GM19240 (cell line): Measurements from ENCODE around the gene BCL11A.
A peak's percentile ranks its signal among the peaks of the same experiment; 100 is the strongest.

ENCODE experiments used
- DNase-seq: peaks from one replicate; pipeline ENCODE4 v3.0.0; 2011; ENCODE audit warnings: low spot score; ENCODE audit not compliant: insufficient read length

The BCL11A gene

GRCh38 chr2:60553495-60554073 is at the start of gene BCL11A:
BCL11A (minus strand) TSS chr2:60553654; CDS start chr2:60553270, 384 bp downstream.
- no peak for DNase-seq

- DNase-seq = no peak
These were observed 49.5 kb upstream of the BCL11A start for GRCh38 chr2:60602828-60603532.

GRCh38 chr2:60602388-60602787 is 48.9 kb upstream of the BCL11A start:
- DNase-seq = no peak

GRCh38 chr2:60598271-60598670 is 44.8 kb upstream of the BCL11A start:
- no peak for DNase-seq

GRCh38 chr2:60597346-60597745 is 43.9 kb upstream of the BCL11A start:
- no peak for DNase-seq

DNA sequence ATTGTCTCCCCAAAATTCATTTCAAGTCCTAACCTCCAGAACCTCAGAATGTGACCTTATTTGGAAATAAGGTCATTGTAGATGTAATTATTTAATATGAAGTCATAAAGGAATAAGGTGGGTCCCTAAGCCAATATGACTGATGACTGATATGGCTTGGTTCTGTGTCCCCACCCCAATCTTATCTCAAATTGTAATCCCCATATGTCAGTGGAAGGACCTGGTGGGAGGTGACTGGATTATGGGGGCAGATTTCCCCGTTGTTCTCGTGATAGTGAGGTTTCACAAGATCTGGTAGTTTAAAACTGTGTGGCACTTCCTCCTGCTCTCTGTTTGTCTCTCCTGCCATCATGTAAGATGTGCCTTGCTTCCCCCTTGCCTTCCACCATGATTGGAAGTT is 43.0 kb upstream of the BCL11A start:
- no peak for DNase-seq

DNA sequence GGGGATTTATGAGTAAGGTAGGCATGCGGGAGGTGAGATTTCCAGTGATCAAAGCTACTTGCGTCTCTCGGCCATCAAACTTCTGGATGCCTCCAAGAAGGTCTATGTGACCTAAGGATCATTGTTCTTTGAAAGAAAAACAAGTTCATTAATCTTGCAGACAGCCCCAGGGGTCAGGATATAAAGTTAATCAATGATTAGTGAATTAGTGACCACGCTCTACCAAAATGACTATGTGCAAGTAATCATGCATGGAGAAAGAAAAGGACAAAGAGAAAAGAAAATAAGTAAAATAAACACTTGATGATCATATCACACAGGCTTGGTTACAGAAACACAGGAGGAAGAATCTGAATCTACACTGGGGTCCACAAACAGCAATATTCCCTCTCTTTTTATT is 42.5 kb upstream of the BCL11A start:
- DNase-seq = no peak

GRCh38 chr2:60589104-60589503 is 35.6 kb upstream of the BCL11A start:
- DNase-seq = no peak

DNA sequence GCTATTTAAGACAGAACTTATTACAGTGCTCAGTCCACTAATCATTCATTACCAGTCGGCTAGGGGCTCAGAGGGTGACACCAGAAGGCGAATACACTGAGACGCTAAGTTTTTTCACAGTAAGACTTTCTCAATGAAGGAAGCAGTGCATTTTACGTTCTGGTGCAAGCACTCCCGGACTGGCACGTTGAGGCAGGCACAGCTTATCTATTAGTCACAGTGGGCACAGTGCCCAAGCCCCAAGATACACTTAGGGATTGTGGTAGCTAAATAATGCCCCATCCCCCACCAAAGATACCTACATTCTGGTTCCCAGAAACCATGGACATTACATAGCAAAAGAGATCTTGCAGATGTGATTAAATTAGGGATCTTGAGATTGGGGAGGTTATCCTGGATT is 32.6 kb upstream of the BCL11A start:
- no peak for DNase-seq

- no peak for DNase-seq
These were observed 31.8 kb upstream of the BCL11A start for GRCh38 chr2:60585276-60585675.

DNA sequence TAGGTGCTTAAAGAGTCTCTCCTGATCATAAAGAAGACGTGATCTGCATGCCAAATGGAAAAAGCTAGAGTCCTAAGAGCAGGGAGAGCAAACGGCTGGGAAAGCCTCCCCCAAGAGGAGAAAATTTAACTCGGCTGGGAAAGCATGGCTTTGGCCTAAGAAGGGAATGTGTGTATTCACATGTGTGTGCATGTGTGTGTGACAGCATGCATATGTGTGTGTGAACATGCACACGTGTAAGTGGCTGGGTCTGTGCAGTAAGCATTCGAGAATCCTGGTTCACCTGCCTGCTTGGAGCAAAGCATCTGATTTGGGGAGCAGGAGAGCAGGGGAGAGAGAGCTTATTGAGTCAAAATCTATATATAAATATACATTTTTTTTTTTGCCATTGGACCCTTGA is 30.1 kb upstream of the BCL11A start:
- DNase-seq = no peak

DNA sequence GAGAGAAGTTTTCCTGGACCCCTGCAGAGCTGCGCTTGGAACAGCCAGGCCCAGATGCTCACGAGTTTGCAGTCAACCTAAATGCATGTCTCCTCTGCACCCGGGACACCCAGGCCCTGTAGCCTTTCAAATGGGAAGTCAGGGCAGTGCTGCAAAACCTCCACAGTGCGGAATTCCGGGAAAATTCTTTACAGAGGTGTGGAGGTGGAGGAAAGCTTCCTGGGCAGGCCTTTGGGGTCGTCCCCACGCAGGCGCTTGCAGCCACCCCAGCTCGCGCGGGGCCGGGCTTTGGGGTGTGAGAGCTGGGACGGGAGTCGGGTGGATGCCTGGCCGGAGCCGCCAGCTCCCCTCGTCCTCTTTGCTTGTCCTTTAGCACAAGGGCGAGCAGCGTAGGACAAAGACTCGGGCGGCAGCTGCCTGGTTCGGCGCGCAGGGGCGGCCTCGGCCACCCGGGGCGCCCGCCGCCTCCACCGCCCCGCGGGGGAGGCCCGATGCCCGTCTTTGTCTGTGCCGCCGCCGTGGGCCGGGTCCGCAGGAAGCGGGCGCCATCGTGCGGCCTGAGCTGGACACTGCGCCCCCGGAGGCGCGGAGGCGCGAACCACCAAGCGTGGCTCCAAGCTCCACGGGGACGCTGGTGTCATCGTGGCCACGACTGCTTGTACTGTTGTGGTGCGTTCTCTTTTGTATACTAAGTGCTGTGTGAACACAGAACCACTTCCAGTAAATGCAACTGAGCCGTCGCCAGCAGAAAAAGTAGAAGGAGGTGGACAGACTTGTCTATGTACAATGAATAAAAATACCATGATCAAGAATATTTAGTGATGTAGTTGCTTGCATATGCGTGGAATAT is 28.2 kb upstream of the BCL11A start:
- peak; percentile 72 for DNase-seq

DNA sequence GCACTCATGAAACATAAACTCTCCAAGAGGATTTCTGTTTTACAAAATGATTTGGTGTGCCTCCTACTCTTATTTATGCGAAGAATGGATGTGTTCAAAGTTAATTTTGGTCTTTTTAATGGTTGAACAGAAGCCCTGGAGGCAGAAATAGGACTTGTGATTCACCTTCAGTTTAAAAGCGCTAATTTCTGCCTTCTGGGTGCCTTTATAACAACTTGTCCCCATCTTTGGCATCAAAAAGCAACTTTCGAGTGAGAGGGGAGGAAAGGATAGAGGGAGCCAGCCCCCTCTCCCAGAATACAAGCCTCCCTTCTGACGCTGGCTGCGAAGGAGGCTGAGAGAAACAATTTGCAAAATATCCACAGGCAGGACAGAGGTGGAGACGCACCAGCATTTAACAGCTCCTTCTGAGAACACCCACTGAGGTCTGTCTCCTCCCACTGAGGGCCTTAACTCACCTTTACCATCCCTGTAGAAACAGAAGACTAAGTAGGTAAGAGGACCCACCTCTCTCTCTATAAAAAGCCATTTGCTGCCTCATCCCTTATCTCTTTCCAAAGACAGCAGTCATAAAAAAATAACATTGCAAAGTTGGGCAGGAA is 24.3 kb upstream of the BCL11A start:
- no peak for DNase-seq

- DNase-seq = no peak
These were observed 19.8 kb upstream of the BCL11A start for GRCh38 chr2:60573251-60573650.

DNA sequence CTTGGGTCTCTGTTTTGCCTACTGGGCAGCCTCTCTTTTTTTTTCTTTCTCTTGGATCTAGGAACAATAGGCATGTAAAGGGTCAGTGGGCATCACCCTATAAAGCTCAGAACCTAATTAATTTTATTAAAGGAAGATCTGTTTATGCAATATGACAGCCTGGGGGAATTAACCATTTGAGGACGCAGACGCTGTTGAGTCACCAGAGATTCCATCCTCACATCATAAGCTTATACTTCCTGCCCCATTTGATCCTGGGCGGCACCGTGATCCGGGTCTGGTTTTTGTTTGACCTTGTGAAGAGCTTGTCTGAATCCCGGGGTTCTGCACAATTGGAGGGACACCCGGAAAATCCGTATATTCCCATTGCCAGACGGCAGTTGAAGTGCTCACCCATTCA is 16.8 kb upstream of the BCL11A start:
- no peak for DNase-seq

DNA sequence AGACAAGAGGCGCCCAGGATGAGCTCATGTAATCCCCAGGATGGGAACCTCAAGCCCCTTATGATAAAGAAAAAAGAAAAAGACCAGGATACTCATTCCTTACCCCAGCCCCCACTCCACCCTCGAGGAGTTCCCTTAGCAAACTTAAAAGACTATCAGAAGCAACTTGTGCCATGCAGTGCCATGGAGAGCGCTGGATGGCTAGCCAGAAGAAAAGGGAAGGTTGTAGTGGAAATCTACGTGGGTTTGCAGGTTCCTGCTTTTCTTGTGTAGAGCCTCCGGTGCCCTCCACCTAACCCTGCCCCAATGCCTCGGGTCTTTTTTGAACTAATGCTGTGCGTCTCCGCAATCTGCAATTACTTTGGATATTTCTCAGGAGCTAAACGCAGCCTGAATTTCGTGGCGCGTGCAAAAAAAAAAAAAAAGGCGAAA is 16.2 kb upstream of the BCL11A start:
- DNase-seq = no peak

DNA sequence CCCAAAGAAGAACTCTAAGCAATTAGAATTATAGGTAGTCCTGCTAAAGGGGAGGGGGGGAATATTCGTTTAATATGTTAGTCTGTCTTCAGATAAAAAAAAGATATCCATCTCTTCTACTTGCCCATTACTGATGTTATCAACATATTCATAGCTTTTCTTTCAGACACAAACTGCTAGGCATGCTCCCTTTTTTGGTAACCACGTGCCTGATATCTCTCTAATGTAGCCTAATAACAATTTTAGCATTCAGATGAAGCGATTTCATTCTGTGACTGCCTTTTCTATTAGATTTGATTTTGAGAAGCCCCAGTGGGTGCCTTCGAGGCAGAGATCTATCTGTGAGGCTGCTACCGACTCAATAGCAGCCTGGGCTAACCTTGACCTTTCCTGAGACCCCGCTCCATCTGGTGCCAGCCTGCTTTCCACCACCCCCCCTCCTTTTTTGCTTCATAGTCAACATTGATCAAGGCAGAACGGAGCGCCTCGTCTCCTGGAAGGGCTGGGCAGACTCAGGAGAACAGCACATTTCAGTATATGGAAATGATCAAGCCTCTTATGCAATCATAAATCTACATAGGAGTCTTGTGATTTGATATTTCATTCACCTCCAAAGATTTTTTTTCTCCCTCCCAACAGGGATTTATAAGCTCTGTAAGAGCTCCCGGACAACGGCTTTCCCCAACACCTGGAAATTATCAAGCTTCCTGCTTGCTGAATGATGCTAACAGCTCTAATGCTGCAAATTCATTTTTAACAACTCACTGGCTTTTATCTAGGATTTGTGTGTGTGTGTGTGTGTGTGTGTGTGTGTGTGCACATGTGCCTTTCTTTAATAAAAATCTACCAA is 14.7 kb upstream of the BCL11A start:
- DNase-seq = no peak

DNA sequence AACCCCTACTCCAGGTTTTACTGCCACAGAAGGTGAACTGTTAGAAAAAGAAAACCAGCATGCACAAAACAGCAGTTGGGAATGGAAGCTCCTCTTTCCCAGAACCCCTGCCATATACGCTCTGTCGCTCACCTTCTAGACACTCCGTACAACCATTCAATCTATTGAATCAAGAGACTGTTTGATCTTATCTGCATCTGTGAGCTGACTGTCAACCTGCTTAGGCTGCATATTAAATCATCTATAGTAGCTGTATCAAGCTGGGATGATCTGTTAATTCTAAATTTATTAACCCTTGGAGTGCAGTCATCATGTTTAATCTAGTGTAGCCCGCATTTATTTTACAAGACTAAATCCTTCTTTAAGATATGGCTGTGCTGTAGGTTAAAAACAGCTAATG is 13.6 kb upstream of the BCL11A start:
- no peak for DNase-seq

GRCh38 chr2:60565472-60565871 is 12.0 kb upstream of the BCL11A start:
- DNase-seq = no peak

DNA sequence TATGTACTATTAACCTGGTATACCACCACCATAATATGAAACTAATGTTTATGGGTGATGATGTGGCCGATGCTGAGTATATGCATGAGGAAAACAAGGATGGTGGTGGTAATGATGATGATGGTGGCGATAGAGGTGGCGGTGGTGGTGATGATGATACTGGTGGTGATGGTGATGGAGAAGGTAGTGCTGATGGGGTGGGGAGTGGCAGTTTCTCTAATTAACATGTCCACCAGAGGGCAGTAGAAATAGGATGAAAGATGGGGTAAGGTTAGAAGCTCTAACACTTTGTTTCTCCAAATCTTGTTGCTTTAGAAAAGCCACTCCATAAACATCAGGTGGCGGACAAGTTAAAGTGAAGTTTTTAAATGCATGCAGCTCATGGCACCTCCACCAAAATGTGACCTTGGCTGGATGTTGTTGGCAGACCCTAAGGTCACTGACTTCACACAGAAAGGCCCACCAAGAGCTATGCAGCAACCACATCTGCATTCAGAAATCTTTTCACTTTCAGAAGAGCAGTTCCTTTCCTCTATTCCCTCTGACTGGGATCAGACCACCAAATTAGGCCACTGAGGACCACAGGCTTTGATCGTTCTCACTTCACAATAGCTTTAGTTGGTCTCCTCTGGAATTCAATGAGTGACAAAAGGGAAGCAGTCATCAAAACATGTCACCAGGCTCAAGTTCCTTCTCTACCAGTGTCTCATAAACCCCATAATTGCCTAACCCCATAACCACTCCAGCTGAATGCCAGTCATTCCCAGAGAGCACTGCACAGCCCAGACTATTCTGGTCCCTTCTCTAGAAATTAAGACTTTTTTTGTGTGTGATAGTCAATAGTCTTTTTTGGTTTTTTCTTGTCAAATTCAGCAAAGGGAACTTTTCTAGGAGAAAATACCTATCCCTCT is 7.5 kb upstream of the BCL11A start:
- no peak for DNase-seq
